GM12878 (cell line): Measurements from ENCODE around the gene CWF19L1.

ENCODE experiments used
- ATF3 ChIP-seq: IDR thresholded peaks from 2 replicates; pipeline ENCODE4 v1.6.1; 2011; ENCODE audit warnings: low read depth, mild to moderate bottlenecking, low read length, moderate library complexity, borderline replicate concordance; ENCODE audit errors: extremely low read depth
- BRCA1 ChIP-seq: IDR thresholded peaks from 2 replicates; pipeline ENCODE4 v1.6.1; 2011; ENCODE audit warnings: low read depth, low read length, improper control_type of control experiment
- CEBPB ChIP-seq, 2 experiments: fragments of 150-350 bp in 1 of 2; IDR thresholded peaks; 2 replicates each; pipeline ENCODE4 v1.6.1; 2012 to 2014; ENCODE audit warnings: low read depth in 2 of 2, low read length in 2 of 2, borderline replicate concordance in 1 of 2, inconsistent platforms in 1 of 2
- CHD2 ChIP-seq: IDR thresholded peaks from 2 replicates; pipeline ENCODE4 v1.6.1; 2011; ENCODE audit warnings: low read depth, low read length, improper control_type of control experiment, borderline replicate concordance
- CTCF ChIP-seq, 3 experiments: IDR thresholded peaks in 2 of 3; conservative IDR thresholded peaks in 1 of 3; 2 replicates each; pipeline ENCODE4 v1.5.1; 2011; ENCODE audit warnings: low read depth in 3 of 3, low read length in 3 of 3, mild to moderate bottlenecking in 3 of 3, control low read depth in 2 of 3, moderate library complexity in 2 of 3, inconsistent platforms in 1 of 3, mixed read lengths in 1 of 3; ENCODE audit not compliant: control insufficient read depth in 2 of 3, insufficient read depth in 1 of 3; ENCODE audit errors: extremely low read depth in 1 of 3
- EZH2 ChIP-seq: IDR thresholded peaks from 2 replicates; pipeline ENCODE4 v1.6.1; 2012; ENCODE audit warnings: low read depth, mild to moderate bottlenecking, control low read depth, inconsistent platforms, low read length, borderline replicate concordance; ENCODE audit not compliant: control insufficient read depth
- JUND ChIP-seq: IDR thresholded peaks from 2 replicates; pipeline ENCODE4 v1.6.1; 2012; ENCODE audit warnings: low read depth, mild to moderate bottlenecking, low read length, improper control_type of control experiment, moderate library complexity
- POLR2A ChIP-seq: IDR thresholded peaks from 2 replicates; pipeline ENCODE4 v1.6.1; 2011; ENCODE audit warnings: low read depth, mild to moderate bottlenecking, low read length
- RAD21 ChIP-seq: IDR thresholded peaks from 2 replicates; pipeline ENCODE4 v1.6.1; 2011; ENCODE audit warnings: mild to moderate bottlenecking, low read depth, low read length, moderate library complexity; ENCODE audit not compliant: insufficient read depth
- YY1 ChIP-seq: IDR thresholded peaks from 2 replicates; pipeline ENCODE4 v1.6.1; 2011; ENCODE audit warnings: low read depth, mild to moderate bottlenecking, low read length
- ZBTB11 ChIP-seq: fragments of 450-650 bp; formaldehyde crosslinking; IDR thresholded peaks from 2 replicates; pipeline ENCODE4 v1.5.0; 2022; ENCODE audit warnings: mild to moderate bottlenecking, missing genetic modification characterization
- ZSCAN29 ChIP-seq: fragments of 450-650 bp; IDR thresholded peaks from 2 replicates; pipeline ENCODE4 v1.6.1; 2017; ENCODE audit warnings: mild to moderate bottlenecking, moderate library complexity

- TF ChIP-seq ZBTB11 (CRISPR knock-in tag) (no peak), CTCF (IDR thresholded peaks at IDR 0.05 in 2 of 3, conservative IDR thresholded peaks at IDR 0.05 in 1 of 3; ENCODE audit: control insufficient read depth in 2 of 3, extremely low read depth in 1 of 3, insufficient read depth in 1 of 3, low read depth in 3 of 3, low read length in 3 of 3) (no peak), CHD2 (no peak), JUND (no peak), POLR2A (no peak), YY1 (no peak), EZH2 (no peak), RAD21 (no peak), BRCA1 (no peak), ZSCAN29 (no peak), ATF3 (no peak), CEBPB (IDR thresholded peaks at IDR 0.05; ENCODE audit: borderline replicate concordance in 1 of 2, low read depth in 2 of 2, low read length in 2 of 2) (no peak)
Observed at GRCh38 chr10:100282907-100283306, 15.5 kb upstream of the CWF19L1 start.
